Endothelial cell of umbilical vein (primary cell): ENCODE data around the gene ZBTB7C. TPM values are rescaled to one million over a fixed set of nuclear protein-coding genes. Genes with fewer than 3 reads are reported as not detected.

Experiments
- BruUV-seq: library from RNA; stranded (reverse); fragments of 400-500 nt; replicated peaks from 2 replicates; lab custom pipeline; 2021; lab: Mats Ljungman, UMichigan
- CTCF ChIA-PET: fragments of 300-600, 350-600 bp; sonication (Branson Sonifier 250); formaldehyde crosslinking; loops from one replicate; lab custom pipeline; 2021; ENCODE audit warnings: antibody characterized with exemption, inconsistent platforms; lab: Charles Lee
- POLR2A ChIA-PET: fragments of 300-600, 350-600 bp; sonication (Branson Sonifier 250); formaldehyde crosslinking; loops from one replicate; lab custom pipeline; 2021; ENCODE audit warnings: antibody characterized with exemption, inconsistent platforms; lab: Charles Lee
- DNase-seq: peaks from one replicate; pipeline ENCODE4 v3.0.0-alpha.2; 2011; ENCODE audit warnings: low read depth, low spot score
- FAIRE-seq: peaks from 2 replicates; lab custom pipeline; 2011; peaks lifted over from hg19 to GRCh38; lab: Jason Lieb, UNC
- H2AFZ ChIP-seq: 2 replicates; pipeline ENCODE4 v1.6.0; 2012; ENCODE audit warnings: low read depth, low read length, control low read depth, inconsistent platforms
- H3K27ac ChIP-seq: 2 replicates; pipeline ENCODE4 v1.5.1; 2011; ENCODE audit warnings: low read depth, mild to moderate bottlenecking, control low read depth, low read length, moderate library complexity; ENCODE audit not compliant: insufficient read depth
- H3K27me3 ChIP-seq, 2 experiments: 2 replicates each; pipeline versions ENCODE4 v1.6.0 to v1.6.1; 2011; ENCODE audit warnings: low read length in 2 of 2, mixed read lengths in 1 of 2; ENCODE audit not compliant: control insufficient read depth in 2 of 2, insufficient read depth in 2 of 2
- H3K36me3 ChIP-seq, 2 experiments: 2 replicates in 1 of 2; 3 replicates in 1 of 2; pipeline ENCODE4 v1.5.1; 2011; ENCODE audit warnings: low read length in 2 of 2, mild to moderate bottlenecking in 1 of 2, moderate library complexity in 1 of 2; ENCODE audit not compliant: control insufficient read depth in 2 of 2, insufficient read depth in 2 of 2; ENCODE audit errors: extremely low read depth in 1 of 2
- H3K4me1 ChIP-seq: 3 replicates; pipeline ENCODE4 v1.5.1; 2011; ENCODE audit warnings: mild to moderate bottlenecking, low read length; ENCODE audit not compliant: control insufficient read depth, insufficient read depth; ENCODE audit errors: extremely low read depth
- H3K4me2 ChIP-seq: 2 replicates; pipeline ENCODE4 v1.6.1; 2011; ENCODE audit warnings: low read length, control low read depth, mixed read lengths; ENCODE audit not compliant: insufficient read depth
- H3K4me3 ChIP-seq, 3 experiments: fragments of 200-600 bp in 1 of 3; sonication (generic), shearing (Covaris generic) in 1 of 3; replicated peaks in 1 of 3; 2 replicates each; pipeline ENCODE4 v1.5.1; 2011 to 2016; ENCODE audit warnings: control low read depth in 3 of 3, low read length in 3 of 3, mild to moderate bottlenecking in 2 of 3, inconsistent platforms in 1 of 3, low read depth in 1 of 3, moderate library complexity in 1 of 3; ENCODE audit not compliant: insufficient read depth in 1 of 3
- H3K79me2 ChIP-seq: 2 replicates; pipeline ENCODE4 v1.6.0; 2012; ENCODE audit warnings: low read length, inconsistent platforms; ENCODE audit not compliant: control insufficient read depth, insufficient read depth
- H3K9ac ChIP-seq: replicated peaks from 2 replicates; pipeline ENCODE3; 2011; ENCODE audit warnings: low read length, control low read depth; ENCODE audit not compliant: insufficient read depth; ENCODE audit errors: extremely low read depth
- H3K9me1 ChIP-seq: replicated peaks from 3 replicates; pipeline ENCODE4 v1.6.0; 2011; ENCODE audit warnings: mild to moderate bottlenecking, low read length; ENCODE audit not compliant: control insufficient read depth, insufficient read depth; ENCODE audit errors: extremely low read depth
- H3K9me3 ChIP-seq: replicated peaks from 2 replicates; pipeline ENCODE4 v1.5.1; 2012; ENCODE audit warnings: low read length, inconsistent platforms; ENCODE audit not compliant: control insufficient read depth, insufficient read depth
- H4K20me1 ChIP-seq: replicated peaks from 2 replicates; pipeline ENCODE3; 2011; ENCODE audit warnings: mild to moderate bottlenecking, low read length; ENCODE audit not compliant: control insufficient read depth, insufficient read depth; ENCODE audit errors: extremely low read depth
- EZH2 ChIP-seq: IDR thresholded peaks from 2 replicates; pipeline ENCODE4 v1.6.1; 2012; ENCODE audit warnings: borderline replicate concordance, low read depth, mild to moderate bottlenecking, moderate library complexity, low read length, inconsistent platforms; ENCODE audit not compliant: severe bottlenecking
- FOS ChIP-seq: IDR thresholded peaks from 2 replicates; pipeline ENCODE4 v1.6.1; 2011; ENCODE audit warnings: mild to moderate bottlenecking, low read length, moderate library complexity, borderline replicate concordance; ENCODE audit not compliant: insufficient read depth
- GATA2 ChIP-seq: IDR thresholded peaks from 2 replicates; pipeline ENCODE4 v1.7.0; 2011; ENCODE audit warnings: low read depth, mild to moderate bottlenecking, moderate library complexity, mixed read lengths, low read length; ENCODE audit not compliant: insufficient read length, insufficient read depth
- JUN ChIP-seq: IDR thresholded peaks from 2 replicates; pipeline ENCODE4 v1.6.1; 2011; ENCODE audit warnings: borderline replicate concordance, low read depth; ENCODE audit not compliant: insufficient read length, insufficient read depth
- MYC ChIP-seq: IDR thresholded peaks from one replicate; pipeline ENCODE4 v1.6.1; 2011; ENCODE audit warnings: mild to moderate bottlenecking, low read depth, low read length
- POLR2A ChIP-seq: IDR thresholded peaks from 2 replicates; pipeline ENCODE4 v1.6.1; 2012; ENCODE audit warnings: low read depth, mild to moderate bottlenecking, control low read depth, low read length
- POLR2AphosphoS5 ChIP-seq: IDR thresholded peaks from 2 replicates; pipeline ENCODE4 v1.6.1; 2012; ENCODE audit warnings: low read depth, mild to moderate bottlenecking, control low read depth, low read length, moderate library complexity; ENCODE audit not compliant: insufficient read depth
- dilution Hi-C: fragments of 300-500 bp; cut with MboI; formaldehyde crosslinking; loops from one replicate; pipeline ENCODE4 v1.15.0; 2019; ENCODE audit warnings: low sequenced_read_pairs; ENCODE audit not compliant: extremely low pct_ligation_motif_present
- intact Hi-C: fragments of 100-400 bp; cut with micrococcal nuclease; formaldehyde crosslinking; loops from one replicate; pipeline ENCODE4 v1.10.0; 2022
- polyA plus RNA-seq, 4 experiments: library from polyadenylated mRNA; depleted of rRNA in 3 of 4; stranded (reverse) in 3 of 4; unstranded in 1 of 4; fragments of >200 nt; gene quantifications; 2 replicates each; pipeline versions ENCODE4 v1.2.1 to v1.2.3, GENCODE V29; 2011 to 2012; ENCODE audit warnings: missing spikeins in 1 of 4
- total RNA-seq: library from RNA; stranded (reverse); gene quantifications from 2 replicates; pipeline ENCODE4 v1.2.3, GENCODE V29; 2021
- TF ChIP-seq, protein P1 (sequence below), 2 donors: IDR thresholded peaks; 1 replicate in 1 of 2; 2 replicates in 1 of 2; pipeline ENCODE4 v1.5.1; 2011; ENCODE audit warnings: low read length in 2 of 2, mild to moderate bottlenecking in 2 of 2, moderate library complexity in 2 of 2, control low read depth in 1 of 2, inconsistent platforms in 1 of 2, low read depth in 1 of 2; ENCODE audit not compliant: insufficient read depth in 1 of 2; ENCODE audit errors: extremely low read depth in 1 of 2
- TF ChIP-seq, protein P2 (sequence below): IDR thresholded peaks from 2 replicates; pipeline ENCODE4 v1.6.1; 2011; ENCODE audit not compliant: insufficient read depth, insufficient read length

The ZBTB7C gene
- total and polyA plus RNA-seq, 2 donors (not counting 3 experiments of a cell fraction or from before 2014, with no cell fraction given): not detected

DNA sequence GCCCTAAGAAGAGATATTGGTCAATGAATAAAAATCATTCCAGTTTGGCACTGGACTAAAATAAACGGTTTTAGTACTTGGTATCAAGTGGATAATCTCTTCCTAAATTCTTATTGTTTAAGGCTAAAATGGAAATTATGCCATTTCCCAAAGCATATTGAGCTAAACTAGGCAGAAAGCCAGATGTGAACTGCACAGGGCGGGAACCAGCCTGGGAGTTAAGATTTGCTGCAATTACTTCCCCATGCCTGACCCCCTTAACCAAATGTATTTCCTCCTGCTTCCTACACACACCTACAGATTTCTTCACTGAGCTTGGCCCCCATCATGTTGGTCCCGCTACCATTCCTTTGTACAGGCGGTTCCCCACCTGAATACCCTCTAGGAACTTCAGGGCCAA lies 12.2 kb downstream of the ZBTB7C start:
- BruUV-seq: no TSS peak
- Histone ChIP-seq H3K36me3 (no peaks in the 10 kb centered on the region), H2AFZ (no peak overlapping the region), H3K9ac (no peak overlapping the region), H3K4me2 (no peak overlapping the region), H3K9me1 (no peaks in the 10 kb centered on the region), H3K27me3 (peaks cover 19% of the 10 kb centered on the region in 2 experiments), H3K4me3 (no peak overlapping the region), H3K79me2 (no peaks in the 10 kb centered on the region), H4K20me1 (no peaks in the 10 kb centered on the region), H3K27ac (no peak overlapping the region), H3K9me3 (no peaks in the 10 kb centered on the region), H3K4me1 (no peaks in the 10 kb centered on the region)
- DNase-seq: no peak
- ChIA-PET POLR2A (no interaction called here), CTCF (interaction anchor here (0.9 to 2.4 kb wide), 2 partner anchors 14 to 48 kb away, joined by 3 to 8 read pairs; no protein-coding TSS in a partner anchor)
- dilution Hi-C loops: no loop called here
- FAIRE-seq: no peak
- TF ChIP-seq MYC: no peak
- TF ChIP-seq EZH2: no peak
- no peak for TF ChIP-seq FOS
- no peak for TF ChIP-seq JUN
- no peak for TF ChIP-seq POLR2A
- TF ChIP-seq, protein P1, sequence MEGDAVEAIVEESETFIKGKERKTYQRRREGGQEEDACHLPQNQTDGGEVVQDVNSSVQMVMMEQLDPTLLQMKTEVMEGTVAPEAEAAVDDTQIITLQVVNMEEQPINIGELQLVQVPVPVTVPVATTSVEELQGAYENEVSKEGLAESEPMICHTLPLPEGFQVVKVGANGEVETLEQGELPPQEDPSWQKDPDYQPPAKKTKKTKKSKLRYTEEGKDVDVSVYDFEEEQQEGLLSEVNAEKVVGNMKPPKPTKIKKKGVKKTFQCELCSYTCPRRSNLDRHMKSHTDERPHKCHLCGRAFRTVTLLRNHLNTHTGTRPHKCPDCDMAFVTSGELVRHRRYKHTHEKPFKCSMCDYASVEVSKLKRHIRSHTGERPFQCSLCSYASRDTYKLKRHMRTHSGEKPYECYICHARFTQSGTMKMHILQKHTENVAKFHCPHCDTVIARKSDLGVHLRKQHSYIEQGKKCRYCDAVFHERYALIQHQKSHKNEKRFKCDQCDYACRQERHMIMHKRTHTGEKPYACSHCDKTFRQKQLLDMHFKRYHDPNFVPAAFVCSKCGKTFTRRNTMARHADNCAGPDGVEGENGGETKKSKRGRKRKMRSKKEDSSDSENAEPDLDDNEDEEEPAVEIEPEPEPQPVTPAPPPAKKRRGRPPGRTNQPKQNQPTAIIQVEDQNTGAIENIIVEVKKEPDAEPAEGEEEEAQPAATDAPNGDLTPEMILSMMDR (IDR thresholded peaks at IDR 0.05; ENCODE audit: extremely low read depth in 1 of 2, insufficient read depth in 1 of 2, low read depth in 1 of 2, low read length in 2 of 2): no peak
- no peak for TF ChIP-seq GATA2
- TF ChIP-seq POLR2AphosphoS5: no peak
- TF ChIP-seq, protein P2, sequence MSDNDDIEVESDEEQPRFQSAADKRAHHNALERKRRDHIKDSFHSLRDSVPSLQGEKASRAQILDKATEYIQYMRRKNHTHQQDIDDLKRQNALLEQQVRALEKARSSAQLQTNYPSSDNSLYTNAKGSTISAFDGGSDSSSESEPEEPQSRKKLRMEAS: no peak
- intact Hi-C loops: no loop called here
